HCT116 (cell line): ENCODE measurements around the gene SERPINF2. TPM values are rescaled to one million over a fixed set of nuclear protein-coding genes. Genes with fewer than 3 reads are reported as not detected.

Experiments
- ATAC-seq: fragments of 200-7000 bp; cut with Tn5 transposase; 2 replicates; pipeline ENCODE4 v1.9.1; 2020; ENCODE audit warnings: mild to moderate bottlenecking, moderate library complexity
- BruUV-seq: library from RNA; stranded (reverse); fragments of 400-500 nt; replicated peaks from 2 replicates; lab custom pipeline; 2021; lab: Mats Ljungman, UMichigan
- CTCF ChIA-PET: fragments of 300-600 bp; sonication (Branson Sonifier 250); formaldehyde crosslinking; loops from one replicate; lab custom pipeline; 2021; ENCODE audit warnings: antibody characterized with exemption; lab: Charles Lee
- POLR2A ChIA-PET: fragments of 300-600, 350-600 bp; sonication (Branson Sonifier 250); formaldehyde crosslinking; loops from one replicate; lab custom pipeline; 2021; ENCODE audit warnings: antibody characterized with exemption; lab: Charles Lee
- RAD21 ChIA-PET, 2 experiments: fragments of 300-600 bp; sonication (Branson Sonifier 250); formaldehyde crosslinking; loops; one replicate each; lab custom pipeline; 2023; ENCODE audit warnings: low total read pairs in 2 of 2; ENCODE audit not compliant: uncharacterized antibody in 2 of 2, unreplicated experiment in 2 of 2, low non-redundant PET in 1 of 2; lab: Charles Lee
- DNase-seq: peaks from one replicate; pipeline ENCODE4 v3.0.0-alpha.2; 2010; ENCODE audit warnings: low read depth, low spot score
- H2AFZ ChIP-seq: fragments of 200-600 bp; shearing (Covaris generic), sonication (generic); 2 replicates; pipeline ENCODE4 v1.6.1; 2017; ENCODE audit warnings: low read depth, mixed run types, mixed read lengths, antibody characterized with exemption, low read length; ENCODE audit not compliant: poor library complexity, severe bottlenecking
- H3K27ac ChIP-seq: 2 replicates; pipeline ENCODE4 v1.5.1; 2012; ENCODE audit warnings: low read depth, low read length
- H3K27me3 ChIP-seq: fragments of 200-600 bp; sonication (generic); 2 replicates; pipeline ENCODE4 v1.6.1; 2016; ENCODE audit warnings: mixed run types, low read length, mixed read lengths; ENCODE audit not compliant: insufficient read depth
- H3K36me3 ChIP-seq, 2 experiments: fragments of 200-500 bp in 1 of 2; fragments of 200-600 bp in 1 of 2; sonication (Bioruptor generic) in 1 of 2; sonication (generic) in 1 of 2; 2 replicates each; pipeline versions ENCODE4 v1.5.1 to v1.6.1; 2014 to 2016; ENCODE audit warnings: low read length in 2 of 2, inconsistent platforms in 1 of 2, mixed read lengths in 1 of 2, mixed run types in 1 of 2; ENCODE audit not compliant: insufficient read depth in 2 of 2, control insufficient read depth in 1 of 2
- H3K4me1 ChIP-seq, 2 experiments: fragments of 200-600 bp in 1 of 2; sonication (generic) in 1 of 2; 2 replicates each; pipeline versions ENCODE4 v1.5.1 to v1.6.1; 2012 to 2017; ENCODE audit warnings: low read length in 2 of 2, inconsistent platforms in 1 of 2, mild to moderate bottlenecking in 1 of 2, mixed read lengths in 1 of 2, mixed run types in 1 of 2, moderate library complexity in 1 of 2; ENCODE audit not compliant: insufficient read depth in 2 of 2, control insufficient read depth in 1 of 2
- H3K4me2 ChIP-seq: fragments of 200-600 bp; sonication (generic); 2 replicates; pipeline ENCODE4 v1.6.1; 2017; ENCODE audit warnings: mixed run types, low read length, mixed read lengths
- H3K4me3 ChIP-seq, 2 experiments: fragments of 200-600 bp in 1 of 2; sonication (generic) in 1 of 2; replicated peaks in 1 of 2; 2 replicates each; pipeline ENCODE4 v1.5.1; 2011 to 2016; ENCODE audit warnings: low read length in 2 of 2, control low read depth in 1 of 2, low read depth in 1 of 2, mild to moderate bottlenecking in 1 of 2, mixed read lengths in 1 of 2, mixed run types in 1 of 2
- H3K79me2 ChIP-seq: fragments of 200-600 bp; sonication (generic); 2 replicates; pipeline ENCODE4 v1.6.1; 2017; ENCODE audit warnings: mild to moderate bottlenecking, mixed run types, low read length, moderate library complexity, mixed read lengths; ENCODE audit not compliant: insufficient read depth
- H3K9ac ChIP-seq: fragments of 200-600 bp; sonication (generic); 2 replicates; pipeline ENCODE4 v1.6.1; 2016; ENCODE audit warnings: low read length, mixed read lengths
- H3K9me2 ChIP-seq: fragments of 200-600 bp; sonication (generic), shearing (Covaris generic); 2 replicates; pipeline ENCODE4 v1.6.1; 2017; ENCODE audit warnings: mixed run types, mild to moderate bottlenecking, moderate library complexity; ENCODE audit not compliant: insufficient read depth
- H3K9me3 ChIP-seq, 2 experiments: fragments of 200-500 bp in 1 of 2; fragments of 200-600 bp in 1 of 2; sonication (Bioruptor generic) in 1 of 2; sonication (generic) in 1 of 2; 2 replicates each; pipeline ENCODE4 v1.6.1; 2014 to 2017; ENCODE audit warnings: low read length in 2 of 2, mixed read lengths in 2 of 2, inconsistent platforms in 1 of 2, low read depth in 1 of 2, mild to moderate bottlenecking in 1 of 2, mixed run types in 1 of 2, moderate library complexity in 1 of 2; ENCODE audit not compliant: control insufficient read depth in 1 of 2, insufficient read depth in 1 of 2
- H4K20me1 ChIP-seq: fragments of 200-600 bp; sonication (generic), shearing (Covaris generic); 2 replicates; pipeline ENCODE4 v1.6.1; 2017; ENCODE audit warnings: mixed run types, mild to moderate bottlenecking, moderate library complexity; ENCODE audit not compliant: insufficient read depth
- CBX3 ChIP-seq: IDR thresholded peaks from 2 replicates; pipeline ENCODE4 v1.6.1; 2012; ENCODE audit warnings: low read depth
- CEBPB ChIP-seq: IDR thresholded peaks from 2 replicates; pipeline ENCODE4 v1.6.1; 2012; ENCODE audit warnings: low read depth
- CTCF ChIP-seq, 3 experiments: fragments of 200-600 bp in 1 of 3; sonication (generic) in 1 of 3; IDR thresholded peaks in 2 of 3; conservative IDR thresholded peaks in 1 of 3; 2 replicates each; pipeline ENCODE4 v1.5.1; 2012 to 2017; ENCODE audit warnings: low read depth in 2 of 3, low read length in 2 of 3, antibody characterized with exemption in 1 of 3, borderline replicate concordance in 1 of 3, control low read depth in 1 of 3, mild to moderate bottlenecking in 1 of 3, mixed read lengths in 1 of 3, mixed run types in 1 of 3, moderate library complexity in 1 of 3; ENCODE audit not compliant: insufficient read depth in 1 of 3
- EGR1 ChIP-seq: IDR thresholded peaks from 2 replicates; pipeline ENCODE4 v1.6.1; 2012; ENCODE audit warnings: low read depth
- FOSL1 ChIP-seq: IDR thresholded peaks from 2 replicates; pipeline ENCODE4 v1.6.1; 2012; ENCODE audit warnings: low read depth
- JUND ChIP-seq: IDR thresholded peaks from 2 replicates; pipeline ENCODE4 v1.6.1; 2012
- MAX ChIP-seq: IDR thresholded peaks from 2 replicates; pipeline ENCODE4 v1.6.1; 2012
- POLR2A ChIP-seq: IDR thresholded peaks from 2 replicates; pipeline ENCODE4 v1.7.0; 2011; ENCODE audit warnings: borderline replicate concordance; ENCODE audit not compliant: insufficient read depth, insufficient read length; ENCODE audit errors: extremely low read depth
- POLR2AphosphoS5 ChIP-seq: IDR thresholded peaks from 2 replicates; pipeline ENCODE4 v1.6.1; 2011; ENCODE audit warnings: mild to moderate bottlenecking, low read depth, low read length, moderate library complexity
- REST ChIP-seq: IDR thresholded peaks from 2 replicates; pipeline ENCODE4 v1.6.1; 2012; ENCODE audit warnings: low read depth
- SP1 ChIP-seq: IDR thresholded peaks from 2 replicates; pipeline ENCODE4 v1.6.1; 2012; ENCODE audit warnings: low read depth
- SRF ChIP-seq: IDR thresholded peaks from 2 replicates; pipeline ENCODE4 v1.6.1; 2012; ENCODE audit warnings: low read depth
- YY1 ChIP-seq: IDR thresholded peaks from 2 replicates; pipeline ENCODE4 v1.6.1; 2011; ENCODE audit warnings: low read length, low read depth, moderate library complexity, mild to moderate bottlenecking; ENCODE audit not compliant: insufficient replicate concordance; ENCODE audit errors: extremely low read depth
- ZBTB33 ChIP-seq: IDR thresholded peaks from 2 replicates; pipeline ENCODE4 v1.6.1; 2011; ENCODE audit warnings: mild to moderate bottlenecking, low read length, moderate library complexity; ENCODE audit not compliant: insufficient replicate concordance; ENCODE audit errors: extremely low read depth
- ZFX ChIP-seq: fragments of 450-650 bp; IDR thresholded peaks from 2 replicates; pipeline ENCODE4 v1.6.1; 2017
- ZNF274 ChIP-seq: fragments of 200-500 bp; sonication (Bioruptor generic); IDR thresholded peaks from 2 replicates; pipeline ENCODE4 v1.6.1; 2014; ENCODE audit warnings: mild to moderate bottlenecking, low read depth, low read length, inconsistent platforms
- intact Hi-C: fragments of 100-400 bp; cut with micrococcal nuclease; formaldehyde crosslinking; loops from 2 replicates; pipeline ENCODE4 v1.10.0; 2022
- total RNA-seq: library from RNA; stranded (reverse); gene quantifications from one replicate; pipeline ENCODE4 v1.2.1, GENCODE V29; 2021; ENCODE audit not compliant: unreplicated experiment

SERPINF2 gene
- total RNA-seq, 1 experiment from 2014 or later: 2.5 TPM

- TF ChIP-seq CTCF (IDR thresholded peaks at IDR 0.05 in 2 of 3, conservative IDR thresholded peaks at IDR 0.05 in 1 of 3; ENCODE audit: borderline replicate concordance in 1 of 3, insufficient read depth in 1 of 3, low read depth in 2 of 3, low read length in 2 of 3): no peak
- TF ChIP-seq ZFX: no peak
- no peak for TF ChIP-seq SP1
Observed at GRCh38 chr17:1776328-1776727, 33.7 kb downstream of the SERPINF2 start (continued).

- peaks cover 12 to 16% of the 10 kb centered on the region in 2 experiments for H3K36me3 ChIP-seq
- no peaks in the 10 kb centered on the region for H3K9me2 ChIP-seq
- intact Hi-C loops: no loop called here
- CTCF ChIA-PET: no interaction called here
- no peaks in the 10 kb centered on the region for H3K79me2 ChIP-seq
- H4K20me1 ChIP-seq: no peaks in the 10 kb centered on the region
- no peak for DNase-seq
- no peaks in the 10 kb centered on the region for H3K27me3 ChIP-seq
- ATAC-seq: no peak
- POLR2A ChIA-PET: no interaction called here
- no peak overlapping the region for H3K4me3 ChIP-seq
- H3K27ac ChIP-seq: no peak overlapping the region
- RAD21 ChIA-PET: no interaction called here
- peaks cover 0 to 3% of the 10 kb centered on the region in 2 experiments; a peak in 1 of 4 replicates for H3K4me1 ChIP-seq
- no peaks in the 10 kb centered on the region for H3K9me3 ChIP-seq
- H2AFZ ChIP-seq: no peak overlapping the region
- no TSS peak for BruUV-seq
- no peak overlapping the region for H3K9ac ChIP-seq
- no peak overlapping the region for H3K4me2 ChIP-seq
- TF ChIP-seq CTCF (IDR thresholded peaks at IDR 0.05 in 2 of 3, conservative IDR thresholded peaks at IDR 0.05 in 1 of 3; ENCODE audit: borderline replicate concordance in 1 of 3, insufficient read depth in 1 of 3, low read depth in 2 of 3, low read length in 2 of 3) (no peak), FOSL1 (no peak), POLR2A (no peak), JUND (no peak), REST (no peak), POLR2AphosphoS5 (no peak), ZBTB33 (no peak), YY1 (no peak), ZNF274 (no peak), MAX (no peak), SRF (no peak), CEBPB (no peak), SP1 (no peak), EGR1 (no peak), CBX3 (no peak)
Observed at GRCh38 chr17:1776857-1777256, 34.2 kb downstream of the SERPINF2 start.
